GM21786 (cell line): ENCODE results near the gene CLMP.
"Not testable (repeated sequence)": the region's sequence is repeated elsewhere in the genome, so short reads cannot be mapped to it uniquely, and the experiment has no call there.

Source experiments
- ATAC-seq: cut with Tn5 transposase; IDR thresholded peaks from one replicate; pipeline ENCODE4 v1.9.1; 2021; ENCODE audit not compliant: unreplicated experiment

Gene CLMP

DNA sequence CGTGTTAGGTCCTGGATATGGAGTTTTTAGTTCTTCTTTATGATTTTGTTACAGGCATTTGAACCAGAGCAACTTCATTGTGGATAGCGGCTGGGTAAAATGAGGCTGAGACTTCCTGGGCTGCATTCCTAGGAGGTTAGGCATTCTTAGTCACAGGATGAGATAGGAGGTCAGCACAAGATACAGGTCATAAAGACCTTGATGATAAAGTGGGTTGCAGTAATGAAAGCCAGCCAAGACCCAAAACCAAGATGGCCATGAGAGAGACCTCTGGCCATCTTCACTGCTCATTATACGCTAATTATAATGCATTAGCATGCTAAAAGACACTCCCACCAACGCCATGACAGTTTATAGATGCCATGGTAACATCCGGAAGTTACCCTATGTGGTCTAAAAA is 23.4 kb upstream of the CLMP start:
- no peak for ATAC-seq

DNA sequence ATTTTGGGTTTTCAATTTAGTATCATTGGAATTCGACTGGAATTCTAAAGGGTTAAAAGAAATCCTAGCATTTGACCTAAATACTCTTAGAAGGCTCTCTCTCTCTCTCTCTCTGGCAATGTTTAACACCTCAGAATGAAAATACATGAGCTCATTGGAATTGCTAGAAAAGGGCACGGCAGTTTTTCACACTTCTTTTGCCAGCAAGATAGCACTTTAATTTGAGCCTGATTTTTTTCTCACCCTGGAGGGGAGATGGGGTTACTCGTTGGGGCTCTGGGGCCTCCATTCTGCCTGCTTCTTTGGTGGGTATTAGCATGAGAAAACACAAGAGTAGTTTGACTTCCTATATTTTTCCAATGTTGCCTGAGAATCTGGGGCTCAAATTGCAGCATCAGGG is 22.8 kb upstream of the CLMP start:
- ATAC-seq: no peak

DNA sequence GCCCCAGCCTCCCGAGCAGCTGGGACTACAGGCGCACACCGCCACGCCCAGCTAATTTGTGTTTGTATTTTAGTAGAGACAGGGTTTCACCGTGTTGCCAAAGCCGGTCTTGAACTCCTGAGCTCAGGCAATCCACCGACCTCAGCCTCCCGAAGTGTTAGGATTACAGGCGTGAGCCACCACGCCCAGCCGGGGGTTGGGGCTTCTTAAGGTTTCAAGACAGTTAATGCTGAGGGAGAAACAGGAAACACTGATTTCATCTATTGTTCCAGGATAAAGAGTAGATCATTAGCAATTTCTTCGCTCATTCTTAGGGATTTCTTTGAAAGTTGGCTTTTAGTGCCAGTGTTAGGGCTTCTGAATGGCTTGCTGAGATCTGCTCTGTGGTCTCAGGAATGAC is 21.2 kb upstream of the CLMP start:
- no peak for ATAC-seq

DNA sequence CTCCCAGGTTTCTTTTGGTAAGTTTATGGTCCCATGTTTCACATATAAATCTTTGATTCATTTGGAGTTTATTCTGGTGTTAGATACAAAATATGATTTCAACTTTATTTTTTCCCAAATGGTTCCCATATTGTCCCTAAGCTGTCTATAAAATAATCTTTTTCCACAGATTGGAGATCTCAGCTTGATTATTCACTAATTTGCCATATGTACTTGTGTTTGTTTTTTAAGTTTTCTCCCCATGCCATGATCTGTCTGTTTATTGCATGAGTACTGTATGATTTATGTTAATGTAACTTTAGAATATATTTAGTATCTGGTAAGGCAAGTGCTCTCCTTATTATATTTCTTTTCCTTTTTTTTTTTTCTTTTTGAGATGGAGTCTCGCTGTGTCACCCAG is 19.9 kb upstream of the CLMP start:
- ATAC-seq: no peak

DNA sequence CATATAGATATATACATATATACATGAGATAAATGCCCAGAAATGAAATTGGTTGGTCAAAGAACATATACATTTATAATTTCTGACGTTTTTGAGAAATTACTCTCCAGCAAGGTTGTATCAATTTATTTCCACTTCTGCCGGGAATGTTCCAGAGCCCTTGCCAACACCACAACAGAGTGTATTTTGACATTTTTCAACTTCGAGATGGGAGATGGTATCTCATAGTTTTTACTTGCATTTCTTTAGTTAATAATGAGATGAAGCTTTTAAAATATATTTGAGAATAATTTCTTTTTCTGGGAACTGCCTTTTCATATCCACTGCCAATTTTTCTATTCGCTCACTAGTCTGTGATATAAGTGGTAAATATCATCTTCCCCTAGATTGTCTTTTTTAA is 19.3 kb upstream of the CLMP start:
- ATAC-seq: no peak

GRCh38 chr11:123213307-123213771 is 18.3 kb upstream of the CLMP start:
- no peak for ATAC-seq

DNA sequence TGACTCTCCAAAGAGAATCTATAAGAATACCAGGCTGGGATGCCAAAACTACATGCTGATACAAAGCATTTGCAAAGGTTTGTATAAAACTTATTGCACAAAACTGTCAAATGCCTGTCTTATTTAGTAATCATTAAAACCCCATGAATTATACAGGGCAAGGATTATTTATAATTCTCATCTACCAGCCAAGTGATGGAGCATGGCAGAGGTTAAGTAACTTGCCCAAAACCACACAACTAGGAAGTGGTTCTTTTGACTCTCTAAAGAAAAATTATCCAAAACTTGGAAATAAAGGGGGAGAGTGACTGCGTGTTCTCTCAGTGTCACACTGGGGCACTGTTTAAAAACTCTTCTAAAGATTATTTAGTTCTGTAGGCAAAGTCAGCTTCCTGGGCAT is 17.4 kb upstream of the CLMP start:
- no peak for ATAC-seq

GRCh38 chr11:123211981-123212380 is 16.9 kb upstream of the CLMP start:
- ATAC-seq: no peak

DNA sequence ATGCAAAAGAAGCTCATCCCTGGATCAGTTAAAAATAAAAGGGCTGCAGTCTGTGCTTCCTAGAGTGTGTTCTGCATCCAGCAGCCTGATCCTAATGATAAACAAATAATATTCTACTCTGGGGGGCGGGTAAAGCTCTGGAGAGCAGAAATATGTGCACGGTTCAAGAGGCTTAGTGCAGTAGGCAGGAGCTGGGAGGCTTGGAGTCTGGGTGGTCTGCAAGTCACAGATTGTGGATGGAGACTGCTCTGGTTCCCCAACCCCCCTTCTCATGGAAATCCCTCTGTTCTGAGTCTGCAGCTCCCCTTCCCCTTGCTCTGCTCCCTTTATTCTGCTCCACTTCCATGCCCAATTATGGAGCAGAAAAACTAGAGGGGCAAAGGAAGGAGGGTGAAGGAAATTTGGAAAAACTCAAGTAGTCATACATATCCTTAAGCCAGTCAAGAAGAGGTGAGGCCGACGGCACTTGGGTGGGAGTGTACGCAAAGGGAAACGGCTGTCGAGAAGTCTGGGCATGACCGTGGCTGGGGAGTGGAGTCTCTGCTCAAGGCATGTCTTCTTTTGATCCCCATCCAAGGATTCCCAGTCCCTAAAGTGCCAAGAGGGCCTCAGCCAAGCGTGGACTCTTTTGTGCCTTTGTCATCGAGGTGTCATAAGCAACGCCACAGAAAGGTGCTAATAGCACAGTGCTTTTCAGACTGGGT is 16.3 kb upstream of the CLMP start:
- ATAC-seq: no peak

GRCh38 chr11:123209591-123209990 is 14.5 kb upstream of the CLMP start:
- ATAC-seq: no peak

- no peak for ATAC-seq
Measured at GRCh38 chr11:123206791-123207434, 11.9 kb upstream of the CLMP start.

GRCh38 chr11:123206055-123206454 is 11.0 kb upstream of the CLMP start:
- ATAC-seq: not testable (repeated sequence)

GRCh38 chr11:123203934-123204333 is 8.9 kb upstream of the CLMP start:
- ATAC-seq: no peak

- ATAC-seq: no peak
Measured at GRCh38 chr11:123203471-123203870, 8.4 kb upstream of the CLMP start.

- ATAC-seq: no peak
Measured at GRCh38 chr11:123202155-123203151, 7.4 kb upstream of the CLMP start.

GRCh38 chr11:123200264-123200663 is 5.2 kb upstream of the CLMP start:
- ATAC-seq: no peak

- ATAC-seq: no peak
Measured at GRCh38 chr11:123197711-123198110, 2.7 kb upstream of the CLMP start.

DNA sequence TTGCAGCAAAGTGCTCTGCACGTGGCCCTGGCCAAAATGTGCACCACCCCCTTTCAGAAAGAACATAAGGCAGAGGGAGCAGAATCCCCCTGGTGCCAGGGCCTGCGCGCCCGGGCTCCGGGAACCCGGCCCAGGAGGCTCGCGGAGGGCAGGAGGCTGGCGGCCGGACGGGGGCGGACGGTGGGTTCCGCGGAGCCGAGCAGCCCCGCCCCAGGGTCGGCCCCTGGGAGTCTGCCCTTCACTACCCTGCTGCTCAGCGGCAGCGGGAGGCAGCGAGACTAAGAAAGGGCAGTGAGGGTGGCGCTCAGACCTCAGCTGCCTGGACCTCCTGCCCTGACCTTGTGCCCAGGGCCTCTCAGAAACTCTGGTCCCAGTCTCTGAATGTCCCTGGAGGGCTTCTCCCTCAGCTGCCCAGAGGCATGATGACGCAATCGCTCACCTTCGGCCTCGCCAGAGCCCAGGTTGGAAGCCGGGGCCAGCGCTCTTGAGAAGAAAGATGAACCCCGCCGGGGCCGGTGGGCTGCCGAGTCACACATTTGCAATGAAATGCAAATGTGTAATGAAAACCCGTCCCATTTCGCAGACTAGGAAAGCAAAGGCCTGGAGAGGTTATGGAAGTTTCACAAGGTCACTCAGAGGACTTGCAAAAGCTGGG is 1.1 kb upstream of the CLMP start:
- ATAC-seq: no peak

GRCh38 chr11:123194337-123195187 is 486 bp downstream of the CLMP start:
- ATAC-seq: no peak

DNA sequence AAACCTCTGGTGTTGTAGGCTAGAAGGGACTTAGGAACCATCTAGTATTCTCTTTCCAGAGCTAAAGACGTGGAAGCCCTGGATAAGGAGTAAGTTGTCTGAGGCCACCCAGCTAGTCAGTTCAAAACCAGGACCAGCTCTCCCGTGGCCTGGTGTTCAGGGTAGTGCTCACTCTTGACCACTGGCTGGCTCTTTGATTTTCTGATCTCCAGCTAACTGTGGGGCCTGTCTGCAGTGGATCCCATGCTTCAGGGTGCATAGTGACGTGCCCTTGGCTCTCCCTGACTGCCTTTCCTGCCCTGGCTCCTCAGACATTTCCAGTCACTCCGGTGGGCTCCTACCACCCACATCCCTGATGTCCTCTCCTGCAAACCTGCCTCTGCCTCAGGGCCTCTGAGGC is 1.3 kb downstream of the CLMP start:
- no peak for ATAC-seq
